Astrocyte of the spinal cord (primary cell): ENCODE measurements around the gene CCNA1.

Experiments used
- DNase-seq: peaks from one replicate; pipeline ENCODE4 v3.0.0; 2011; ENCODE audit warnings: low read depth, low spot score
- H3K4me3 ChIP-seq: 2 replicates; pipeline ENCODE4 v1.5.1; 2011; ENCODE audit warnings: low read depth, mild to moderate bottlenecking, low read length, moderate library complexity
- in situ Hi-C: cut with HindIII; loops from 2 replicates; pipeline ENCODE4 v1.10.0; 2017; ENCODE audit warnings: low sequenced_read_pairs
- TF ChIP-seq, protein P1 (sequence below): IDR thresholded peaks from 2 replicates; pipeline ENCODE4 v1.5.1; 2012; ENCODE audit warnings: low read depth, mild to moderate bottlenecking, low read length, inconsistent platforms

Gene CCNA1

GRCh38 chr13:36431204-36432105 lies 840 bp upstream of the CCNA1 start:
- TF ChIP-seq, protein P1, sequence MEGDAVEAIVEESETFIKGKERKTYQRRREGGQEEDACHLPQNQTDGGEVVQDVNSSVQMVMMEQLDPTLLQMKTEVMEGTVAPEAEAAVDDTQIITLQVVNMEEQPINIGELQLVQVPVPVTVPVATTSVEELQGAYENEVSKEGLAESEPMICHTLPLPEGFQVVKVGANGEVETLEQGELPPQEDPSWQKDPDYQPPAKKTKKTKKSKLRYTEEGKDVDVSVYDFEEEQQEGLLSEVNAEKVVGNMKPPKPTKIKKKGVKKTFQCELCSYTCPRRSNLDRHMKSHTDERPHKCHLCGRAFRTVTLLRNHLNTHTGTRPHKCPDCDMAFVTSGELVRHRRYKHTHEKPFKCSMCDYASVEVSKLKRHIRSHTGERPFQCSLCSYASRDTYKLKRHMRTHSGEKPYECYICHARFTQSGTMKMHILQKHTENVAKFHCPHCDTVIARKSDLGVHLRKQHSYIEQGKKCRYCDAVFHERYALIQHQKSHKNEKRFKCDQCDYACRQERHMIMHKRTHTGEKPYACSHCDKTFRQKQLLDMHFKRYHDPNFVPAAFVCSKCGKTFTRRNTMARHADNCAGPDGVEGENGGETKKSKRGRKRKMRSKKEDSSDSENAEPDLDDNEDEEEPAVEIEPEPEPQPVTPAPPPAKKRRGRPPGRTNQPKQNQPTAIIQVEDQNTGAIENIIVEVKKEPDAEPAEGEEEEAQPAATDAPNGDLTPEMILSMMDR = no peak
- in situ Hi-C loops = no loop called here
- DNase-seq = no peak
- H3K4me3 ChIP-seq = peak overlapping the region; percentile 42

DNA sequence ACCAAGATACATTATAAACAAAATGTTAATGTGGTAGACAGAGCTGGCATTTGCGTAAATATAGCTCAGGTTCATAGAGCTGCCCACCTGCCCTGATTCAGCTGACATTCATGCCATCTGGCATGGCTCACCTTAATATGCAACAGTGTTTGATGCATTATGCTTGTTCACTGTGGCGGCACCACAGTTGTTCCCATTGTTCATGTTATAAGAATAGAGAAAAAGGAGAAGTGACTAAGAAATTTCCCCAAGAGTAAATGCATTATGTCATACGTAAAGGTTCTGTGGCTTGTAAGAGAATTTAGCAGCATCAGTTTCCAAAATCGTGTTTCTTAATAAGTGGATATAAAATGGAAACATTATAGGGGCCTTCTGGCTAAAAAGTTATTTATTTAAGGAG lies 4.5 kb downstream of the CCNA1 start:
- no peak for DNase-seq
- in situ Hi-C loops = no loop called here
- TF ChIP-seq, protein P1 = no peak
- no peak overlapping the region for H3K4me3 ChIP-seq

DNA sequence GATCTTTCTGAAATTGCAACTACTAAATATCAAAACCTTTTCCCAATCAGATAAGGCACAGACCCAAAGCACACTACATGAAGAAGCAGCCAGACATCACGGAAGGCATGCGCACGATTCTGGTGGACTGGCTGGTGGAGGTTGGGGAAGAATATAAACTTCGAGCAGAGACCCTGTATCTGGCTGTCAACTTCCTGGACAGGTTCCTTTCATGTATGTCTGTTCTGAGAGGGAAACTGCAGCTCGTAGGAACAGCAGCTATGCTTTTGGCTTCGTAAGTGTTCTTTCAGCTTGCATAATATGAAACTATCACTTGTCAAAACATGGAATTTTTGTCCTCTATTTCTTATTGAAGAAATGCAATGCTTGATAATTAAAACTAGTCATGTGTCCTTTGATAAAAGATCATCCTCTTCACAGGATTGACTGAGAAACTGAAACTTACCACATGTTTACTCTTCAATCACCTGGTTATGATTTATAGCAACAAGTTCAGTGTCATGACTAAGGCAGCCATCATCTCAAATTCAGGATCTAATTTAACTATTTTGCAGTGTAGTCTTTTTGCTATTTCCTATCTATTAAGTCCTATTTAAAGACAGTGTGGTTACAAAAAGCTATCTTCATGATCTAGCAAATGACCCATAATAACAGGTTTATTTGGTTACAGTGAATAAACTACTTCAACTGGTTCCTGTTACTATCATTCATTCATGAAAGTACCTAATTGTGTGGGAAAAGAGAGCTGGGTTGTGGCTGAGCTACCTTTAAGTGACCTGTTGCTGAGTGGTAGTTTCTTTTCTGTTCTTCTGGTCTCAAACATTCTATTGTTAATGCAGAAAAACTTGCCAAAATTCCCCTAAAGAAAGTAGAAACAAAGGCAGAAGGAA lies 6.5 kb downstream of the CCNA1 start:
- in situ Hi-C loops = no loop called here
- H3K4me3 ChIP-seq = no peak overlapping the region
- TF ChIP-seq, protein P1 = no peak
- DNase-seq = no peak

DNA sequence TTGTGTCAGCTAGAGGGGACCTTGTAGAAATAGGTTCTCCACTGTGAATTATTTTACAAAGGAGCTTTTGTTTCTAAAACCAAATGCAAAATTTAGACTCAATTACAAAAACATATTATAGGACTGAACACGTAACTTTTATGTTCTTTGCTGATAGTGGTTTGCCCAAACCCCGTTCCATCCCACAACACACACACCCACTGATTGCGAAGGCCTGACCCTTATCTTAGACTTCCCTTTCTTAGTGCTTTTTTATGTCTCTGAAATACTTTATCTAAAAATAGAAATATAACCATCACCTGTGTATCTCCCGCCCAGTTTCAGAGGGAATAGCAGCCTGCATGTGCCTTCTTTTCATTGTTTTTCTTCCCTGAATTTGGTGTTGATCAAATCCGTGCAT lies 13.0 kb downstream of the CCNA1 start:
- no peak overlapping the region for H3K4me3 ChIP-seq
- TF ChIP-seq, protein P1 = no peak
- in situ Hi-C loops = no loop called here
- DNase-seq = no peak

- DNase-seq = no peak
- TF ChIP-seq, protein P1 = no peak
- in situ Hi-C loops = no loop called here
- H3K4me3 ChIP-seq = no peak overlapping the region
Observed at GRCh38 chr13:36445891-36446351, 13.6 kb downstream of the CCNA1 start.

DNA sequence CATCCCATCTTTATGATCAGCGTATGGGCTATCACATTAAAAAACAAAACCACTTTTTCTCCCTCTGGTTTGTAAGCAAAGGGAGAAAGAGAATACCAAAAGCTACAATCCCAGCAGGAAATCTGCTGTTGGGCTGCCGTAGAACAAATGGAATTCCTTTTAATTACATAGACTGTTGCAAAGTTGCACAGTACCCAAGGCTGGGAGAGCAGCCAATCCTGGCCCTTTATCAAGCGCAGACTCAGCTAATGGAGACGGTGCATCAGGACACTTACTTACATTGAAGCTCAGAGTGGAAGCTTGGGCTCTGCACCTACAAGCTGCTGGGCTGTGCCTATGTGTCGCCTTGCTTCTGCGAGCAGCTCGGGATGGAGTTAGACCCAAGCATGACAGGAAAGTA lies 15.2 kb downstream of the CCNA1 start:
- DNase-seq = peak; percentile 65
- in situ Hi-C loops = no loop called here
- TF ChIP-seq, protein P1 = no peak
- no peak overlapping the region for H3K4me3 ChIP-seq
